Measurements from ENCODE around the gene NOX3.
"Not testable (repeated sequence)": the region's sequence is repeated elsewhere in the genome, so short reads cannot be mapped to it uniquely, and the experiment has no call there.

The NOX3 gene

GRCh38 chr6:155374681-155375080 is 81.0 kb downstream of the NOX3 start:
- no peak for DNase-seq (ENCODE audit: low spot score)
- in situ Hi-C loops (cut with MboI; ENCODE audit: low sequenced_read_pairs, unreplicated experiment), result no loop called here
- TF ChIP-seq CTCF (IDR thresholded peaks at IDR 0.05; ENCODE audit: borderline replicate concordance, control extremely low read depth, extremely low read depth, insufficient read depth, missing control alignments), result no peak

- in situ Hi-C loops (cut with MboI; ENCODE audit: low sequenced_read_pairs, unreplicated experiment), result no loop called here
- DNase-seq (ENCODE audit: low spot score), result no peak
- TF ChIP-seq CTCF (IDR thresholded peaks at IDR 0.05; ENCODE audit: borderline replicate concordance, control extremely low read depth, extremely low read depth, insufficient read depth, missing control alignments), result no peak
Observed at GRCh38 chr6:155373276-155373675, 82.4 kb downstream of the NOX3 start.

- DNase-seq (ENCODE audit: low spot score), result no peak
- in situ Hi-C loops (cut with MboI; ENCODE audit: low sequenced_read_pairs, unreplicated experiment), result no loop called here
- TF ChIP-seq CTCF (IDR thresholded peaks at IDR 0.05; ENCODE audit: borderline replicate concordance, control extremely low read depth, extremely low read depth, insufficient read depth, missing control alignments), result no peak
Observed at GRCh38 chr6:155372256-155372655, 83.4 kb downstream of the NOX3 start.

GRCh38 chr6:155371230-155371629 is 84.4 kb downstream of the NOX3 start:
- no peak for TF ChIP-seq CTCF (IDR thresholded peaks at IDR 0.05; ENCODE audit: borderline replicate concordance, control extremely low read depth, extremely low read depth, insufficient read depth, missing control alignments)
- DNase-seq (ENCODE audit: low spot score), result no peak
- in situ Hi-C loops (cut with MboI; ENCODE audit: low sequenced_read_pairs, unreplicated experiment), result no loop called here

GRCh38 chr6:155366325-155366724 is 89.3 kb downstream of the NOX3 start:
- in situ Hi-C loops (cut with MboI; ENCODE audit: low sequenced_read_pairs, unreplicated experiment), result no loop called here
- DNase-seq (ENCODE audit: low spot score), result no peak
- TF ChIP-seq CTCF (IDR thresholded peaks at IDR 0.05; ENCODE audit: borderline replicate concordance, control extremely low read depth, extremely low read depth, insufficient read depth, missing control alignments), result no peak

- DNase-seq (ENCODE audit: low spot score), result no peak
- in situ Hi-C loops (cut with MboI; ENCODE audit: low sequenced_read_pairs, unreplicated experiment), result no loop called here
- TF ChIP-seq CTCF (IDR thresholded peaks at IDR 0.05; ENCODE audit: borderline replicate concordance, control extremely low read depth, extremely low read depth, insufficient read depth, missing control alignments), result no peak
Observed at GRCh38 chr6:155364844-155365437, 90.7 kb downstream of the NOX3 start.

- in situ Hi-C loops (cut with MboI; ENCODE audit: low sequenced_read_pairs, unreplicated experiment); DNase-seq (ENCODE audit: low spot score): not testable (repeated sequence)
Observed at GRCh38 chr6:155364021-155364420, 91.6 kb downstream of the NOX3 start.

- in situ Hi-C loops (cut with MboI; ENCODE audit: low sequenced_read_pairs, unreplicated experiment); DNase-seq (ENCODE audit: low spot score): not testable (repeated sequence)
Observed at GRCh38 chr6:155362968-155363632, 92.5 kb downstream of the NOX3 start.
